Right ventricle myocardium inferior (tissue), 1 donor: ENCODE results near the gene ABCG1. TPM values are rescaled to one million over a fixed set of nuclear protein-coding genes. Genes with fewer than 3 reads are reported as not detected.
A peak's percentile ranks its signal among the peaks of the same experiment; 100 is the strongest.

ENCODE experiments used
- ATAC-seq: fragments of 200-7000 bp; cut with Tn5 transposase; one replicate; pipeline ENCODE4 v1.9.1; 2020; ENCODE audit warnings: mild to moderate bottlenecking, moderate library complexity
- DNase-seq: peaks from one replicate; pipeline ENCODE4 v3.0.0; 2021; ENCODE audit errors: missing footprints
- intact Hi-C: fragments of 100-400 bp; cut with DNase I; formaldehyde crosslinking; loops from one replicate; pipeline ENCODE4 v1.11.0; 2022
- total RNA-seq: library from RNA; stranded (reverse); fragmentation: NEBNext Ultra II Directional; extraction: Animal tissue kit (Norgen Biotek cat#: 25700); gene quantifications from one replicate; pipeline ENCODE4 v1.2.1, GENCODE V29; 2021
- donor health status: DM: no; HTN: yes; CAD: no; lungs with severe emphysema.

Gene ABCG1
- total RNA-seq, 1 donor from 2014 or later = 9.0 TPM

- no peak for DNase-seq
- intact Hi-C loops = loop anchor here (1.0 to 5.0 kb wide), 2 partner anchors 35 to 92 kb away; no protein-coding TSS in a partner anchor
- ATAC-seq = no peak
Observed at GRCh38 chr21:42257091-42257765, 38.3 kb downstream of the ABCG1 start.

GRCh38 chr21:42258150-42258884, 39.4 kb downstream of the ABCG1 start:
- intact Hi-C loops = loop anchor here (5.0 kb wide), 1 partner anchor 36 kb away; no protein-coding TSS in a partner anchor
- DNase-seq (peak; percentile 90), ATAC-seq (peak; percentile 47)

- ATAC-seq = peak; percentile 36
- no peak for DNase-seq
- intact Hi-C loops = loop anchor here (5.0 kb wide), 1 partner anchor 37 kb away; no protein-coding TSS in a partner anchor
Observed at GRCh38 chr21:42258885-42259407, 40.0 kb downstream of the ABCG1 start.

DNA sequence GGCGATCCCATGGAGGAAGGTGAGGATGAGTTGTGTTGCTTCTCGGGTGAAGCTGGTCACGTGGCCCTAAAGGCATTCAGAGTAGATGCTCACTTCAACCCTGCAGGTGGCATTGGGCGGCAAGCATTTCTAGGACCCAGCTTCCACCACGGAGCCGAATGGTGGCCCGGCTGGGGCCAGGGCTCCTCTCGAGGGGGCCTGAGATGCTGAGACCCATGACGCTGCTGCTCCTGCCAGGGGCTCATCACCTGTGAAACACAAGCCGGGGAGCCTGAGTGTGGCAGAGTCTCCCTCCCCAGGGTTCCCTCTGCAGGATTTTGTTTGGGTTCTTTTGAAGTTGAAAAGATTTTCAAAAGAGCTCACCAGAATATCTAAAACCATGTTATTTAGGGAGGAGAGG, 41.2 kb downstream of the ABCG1 start:
- ATAC-seq (no peak), DNase-seq (no peak)

DNA sequence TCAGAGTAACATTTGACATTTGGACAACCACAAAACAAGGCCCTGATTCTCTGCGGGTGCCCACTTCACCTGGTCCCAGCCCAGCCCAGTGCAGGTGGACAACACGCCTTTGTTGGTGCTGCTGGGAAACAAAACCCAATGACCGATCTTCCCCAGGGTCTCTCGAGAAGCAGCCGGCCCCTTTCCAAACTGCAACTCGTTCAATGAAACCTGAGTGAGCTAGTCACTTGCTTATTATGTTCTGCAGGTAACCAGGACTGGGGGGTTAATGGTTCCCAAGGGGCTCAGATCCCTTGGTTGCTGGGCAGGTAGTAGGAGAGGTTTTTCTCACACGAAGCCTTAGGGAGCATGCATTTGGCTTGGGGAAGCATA, 42.9 kb downstream of the ABCG1 start:
- ATAC-seq = no peak
- intact Hi-C loops = no loop called here
- DNase-seq = no peak

More for the DNA sequence above, 41.2 kb downstream of the ABCG1 start:
- intact Hi-C loops = no loop called here

GRCh38 chr21:42262831-42263231, 43.9 kb downstream of the ABCG1 start:
- DNase-seq (peak; percentile 87), ATAC-seq (peak; percentile 63)
- intact Hi-C loops = no loop called here

- ATAC-seq (no peak), DNase-seq (no peak)
- intact Hi-C loops = no loop called here
Observed at GRCh38 chr21:42263591-42264131, 44.7 kb downstream of the ABCG1 start.

GRCh38 chr21:42264245-42265195, 45.6 kb downstream of the ABCG1 start:
- ATAC-seq = no peak
- DNase-seq = no peak
- intact Hi-C loops = no loop called here

DNA sequence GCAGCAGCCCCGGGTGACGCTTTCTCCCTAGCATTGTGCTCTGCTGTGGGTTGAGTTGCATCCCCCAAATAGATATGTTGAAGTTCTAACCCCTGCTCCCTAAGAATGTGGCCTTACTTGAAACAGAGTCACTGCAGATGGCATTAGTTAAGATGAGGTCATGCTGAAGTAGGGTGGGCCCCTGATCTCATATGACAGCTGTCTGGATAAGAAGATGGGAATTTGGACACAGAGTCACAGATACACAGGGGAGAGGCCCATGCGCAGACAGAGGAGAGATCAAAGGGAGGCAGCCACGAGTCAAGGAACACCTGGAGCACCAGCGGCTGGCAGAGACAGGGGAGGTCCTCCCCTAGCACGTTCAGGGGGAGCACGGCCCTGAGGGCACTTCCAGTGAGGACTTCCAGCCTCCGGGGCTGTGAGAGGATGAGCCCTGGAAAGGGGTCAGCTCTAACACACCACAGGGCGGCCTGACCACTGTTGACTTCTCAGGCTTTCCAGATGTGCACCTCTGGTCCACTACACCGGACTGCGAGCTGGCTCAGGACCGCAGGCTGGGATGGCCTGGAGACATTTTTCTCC, 46.4 kb downstream of the ABCG1 start:
- intact Hi-C loops = no loop called here
- ATAC-seq (no peak), DNase-seq (no peak)

GRCh38 chr21:42266971-42267556, 48.1 kb downstream of the ABCG1 start:
- intact Hi-C loops = no loop called here
- DNase-seq (no peak), ATAC-seq (no peak)

- intact Hi-C loops = no loop called here
- ATAC-seq (no peak), DNase-seq (no peak)
Observed at GRCh38 chr21:42269386-42269785, 50.4 kb downstream of the ABCG1 start.

GRCh38 chr21:42271065-42271464, 52.1 kb downstream of the ABCG1 start:
- DNase-seq (no peak), ATAC-seq (no peak)
- intact Hi-C loops = no loop called here

- intact Hi-C loops = no loop called here
- DNase-seq (no peak), ATAC-seq (no peak)
Observed at GRCh38 chr21:42272109-42272962, 53.4 kb downstream of the ABCG1 start.

GRCh38 chr21:42272984-42273600, 54.2 kb downstream of the ABCG1 start:
- ATAC-seq (no peak), DNase-seq (no peak)
- intact Hi-C loops = no loop called here

DNA sequence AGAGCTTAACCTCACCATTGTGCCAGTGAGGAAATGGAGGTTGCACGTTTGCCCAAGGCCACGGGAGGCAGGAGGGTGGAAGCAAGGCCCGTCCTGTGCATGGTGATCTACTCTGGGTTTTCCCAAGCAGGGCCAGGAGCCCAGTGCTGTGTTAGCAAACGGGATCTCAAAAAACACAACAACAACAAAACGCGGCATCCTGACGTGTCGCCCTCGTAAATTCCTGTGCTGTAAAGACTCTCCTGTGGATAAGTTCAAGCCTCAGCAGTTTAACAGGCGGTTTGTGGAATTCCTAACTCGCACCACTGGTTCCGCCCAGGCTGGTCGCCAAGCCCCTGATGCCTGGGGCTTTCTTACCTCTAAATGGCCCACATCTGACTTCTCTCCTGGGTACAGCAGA, 57.1 kb downstream of the ABCG1 start:
- no peak for DNase-seq
- intact Hi-C loops = no loop called here
- ATAC-seq = no peak

GRCh38 chr21:42276526-42277154, 57.7 kb downstream of the ABCG1 start:
- ATAC-seq (no peak), DNase-seq (no peak)
- intact Hi-C loops = no loop called here
